Loucy (cell line): ENCODE data around the gene TBL1XR1.
"Not testable (repeated sequence)": the region's sequence is repeated elsewhere in the genome, so short reads cannot be mapped to it uniquely, and the experiment has no call there.

Experiments used
- H2AFZ ChIP-seq: fragments of 200-600 bp; sonication (generic); 2 replicates; pipeline ENCODE4 v1.6.0; 2016; ENCODE audit warnings: antibody characterized with exemption, mild to moderate bottlenecking, low read length, moderate library complexity
- H3F3A ChIP-seq: fragments of 200-600 bp; 2 replicates; pipeline ENCODE4 v1.6.0; 2016; ENCODE audit warnings: antibody characterized with exemption, low read depth, mild to moderate bottlenecking
- H3K27me3 ChIP-seq: fragments of 200-600 bp; sonication (generic); 2 replicates; pipeline ENCODE4 v1.6.1; 2014; ENCODE audit warnings: low read length, mild to moderate bottlenecking; ENCODE audit not compliant: insufficient read depth, poor library complexity, severe bottlenecking
- H3K36me3 ChIP-seq: fragments of 200-600 bp; sonication (generic); 2 replicates; pipeline ENCODE4 v1.6.1; 2016; ENCODE audit warnings: low read length; ENCODE audit not compliant: insufficient read depth
- H3K4me1 ChIP-seq: fragments of 200-600 bp; sonication (generic); 2 replicates; pipeline ENCODE4 v1.5.1; 2014; ENCODE audit warnings: low read length, mild to moderate bottlenecking; ENCODE audit not compliant: insufficient read depth, poor library complexity, severe bottlenecking
- H3K4me2 ChIP-seq: fragments of 200-600 bp; sonication (generic); 2 replicates; pipeline ENCODE4 v1.6.0; 2014; ENCODE audit warnings: antibody characterized with exemption, low read length, low read depth, mild to moderate bottlenecking; ENCODE audit not compliant: poor library complexity, severe bottlenecking
- H3K4me3 ChIP-seq: fragments of 200-600 bp; sonication (generic); 2 replicates; pipeline ENCODE4 v1.5.1; 2014; ENCODE audit warnings: low read length, mild to moderate bottlenecking, mixed read lengths; ENCODE audit not compliant: poor library complexity, severe bottlenecking
- H3K79me2 ChIP-seq: fragments of 200-600 bp; sonication (generic); 2 replicates; pipeline ENCODE4 v1.6.1; 2014; ENCODE audit warnings: low read length; ENCODE audit not compliant: insufficient read depth
- H3K9ac ChIP-seq: fragments of 200-600 bp; sonication (generic); 2 replicates; pipeline ENCODE4 v1.6.0; 2014; ENCODE audit warnings: mild to moderate bottlenecking, low read depth, low read length, moderate library complexity; ENCODE audit not compliant: poor library complexity, severe bottlenecking
- H3K9me2 ChIP-seq: fragments of 200-600 bp; sonication (generic); replicated peaks from 2 replicates; pipeline ENCODE4 v1.6.1; 2016; ENCODE audit warnings: low read depth, low read length, mixed read lengths
- H3K9me3 ChIP-seq: fragments of 200-600 bp; sonication (generic); 2 replicates; pipeline ENCODE4 v1.6.1; 2014; ENCODE audit warnings: mild to moderate bottlenecking, antibody characterized with exemption, low read length, low read depth; ENCODE audit not compliant: insufficient read depth
- H4K20me1 ChIP-seq: fragments of 200-600 bp; sonication (generic); 2 replicates; pipeline ENCODE4 v1.6.0; 2014; ENCODE audit warnings: antibody characterized with exemption, low read length, mild to moderate bottlenecking; ENCODE audit not compliant: insufficient read depth, poor library complexity, severe bottlenecking
- EZH2phosphoT487 ChIP-seq: fragments of 200-600 bp; IDR thresholded peaks from 2 replicates; pipeline ENCODE4 v1.6.1; 2018; ENCODE audit warnings: antibody characterized with exemption, mild to moderate bottlenecking, moderate library complexity, borderline replicate concordance
- TF ChIP-seq, protein P1 (sequence below): fragments of 200-600 bp; sonication (generic); conservative IDR thresholded peaks from 2 replicates; pipeline ENCODE4 v1.5.1; 2014; ENCODE audit warnings: mild to moderate bottlenecking, antibody characterized with exemption, low read length

The TBL1XR1 gene

DNA sequence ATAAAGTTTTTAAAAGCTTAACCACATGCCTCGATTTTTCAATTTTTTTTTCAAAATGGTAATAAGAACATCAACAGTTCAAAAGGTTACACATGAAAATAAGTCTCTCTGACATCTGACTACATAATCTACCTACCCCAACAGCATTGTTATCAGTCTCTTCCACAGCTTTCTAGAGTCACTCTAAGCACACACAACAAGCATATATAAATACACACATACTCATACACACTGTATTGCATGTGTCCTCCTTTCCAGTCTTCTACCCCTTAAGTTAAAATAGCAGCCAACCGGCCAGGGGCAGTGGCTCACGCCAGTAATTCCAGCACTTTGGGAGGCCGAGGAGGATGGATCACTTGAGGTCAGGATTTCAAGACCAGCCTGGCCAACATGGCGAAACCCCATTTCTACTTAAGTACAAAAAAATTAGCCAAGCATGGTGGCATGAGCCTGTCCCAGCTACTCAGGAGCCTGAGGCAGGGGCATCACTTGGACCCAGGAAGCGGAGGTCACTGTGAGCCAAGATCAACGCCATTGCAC lies 12.2 kb downstream of the TBL1XR1 start:
- no peak for TF ChIP-seq EZH2phosphoT487
- TF ChIP-seq, protein P1, sequence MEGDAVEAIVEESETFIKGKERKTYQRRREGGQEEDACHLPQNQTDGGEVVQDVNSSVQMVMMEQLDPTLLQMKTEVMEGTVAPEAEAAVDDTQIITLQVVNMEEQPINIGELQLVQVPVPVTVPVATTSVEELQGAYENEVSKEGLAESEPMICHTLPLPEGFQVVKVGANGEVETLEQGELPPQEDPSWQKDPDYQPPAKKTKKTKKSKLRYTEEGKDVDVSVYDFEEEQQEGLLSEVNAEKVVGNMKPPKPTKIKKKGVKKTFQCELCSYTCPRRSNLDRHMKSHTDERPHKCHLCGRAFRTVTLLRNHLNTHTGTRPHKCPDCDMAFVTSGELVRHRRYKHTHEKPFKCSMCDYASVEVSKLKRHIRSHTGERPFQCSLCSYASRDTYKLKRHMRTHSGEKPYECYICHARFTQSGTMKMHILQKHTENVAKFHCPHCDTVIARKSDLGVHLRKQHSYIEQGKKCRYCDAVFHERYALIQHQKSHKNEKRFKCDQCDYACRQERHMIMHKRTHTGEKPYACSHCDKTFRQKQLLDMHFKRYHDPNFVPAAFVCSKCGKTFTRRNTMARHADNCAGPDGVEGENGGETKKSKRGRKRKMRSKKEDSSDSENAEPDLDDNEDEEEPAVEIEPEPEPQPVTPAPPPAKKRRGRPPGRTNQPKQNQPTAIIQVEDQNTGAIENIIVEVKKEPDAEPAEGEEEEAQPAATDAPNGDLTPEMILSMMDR: no peak
- H3K36me3 ChIP-seq: no peaks in the 10 kb centered on the region; the same call in 1 of the 2 replicates
- H3K9ac ChIP-seq: no peak overlapping the region
- H3K4me2 ChIP-seq: peak overlapping the region; percentile 50
- H3K4me1 ChIP-seq: peaks cover 36% of the 10 kb centered on the region
- no peaks in the 10 kb centered on the region for H3F3A ChIP-seq
- H3K79me2 ChIP-seq: peaks cover 100% of the 10 kb centered on the region
- H3K9me3 ChIP-seq: no peaks in the 10 kb centered on the region
- peaks cover 98% of the 10 kb centered on the region for H4K20me1 ChIP-seq
- no peak overlapping the region for H3K4me3 ChIP-seq
- H3K9me2 ChIP-seq: no peaks in the 10 kb centered on the region
- H2AFZ ChIP-seq: no peak overlapping the region
- no peaks in the 10 kb centered on the region for H3K27me3 ChIP-seq

DNA sequence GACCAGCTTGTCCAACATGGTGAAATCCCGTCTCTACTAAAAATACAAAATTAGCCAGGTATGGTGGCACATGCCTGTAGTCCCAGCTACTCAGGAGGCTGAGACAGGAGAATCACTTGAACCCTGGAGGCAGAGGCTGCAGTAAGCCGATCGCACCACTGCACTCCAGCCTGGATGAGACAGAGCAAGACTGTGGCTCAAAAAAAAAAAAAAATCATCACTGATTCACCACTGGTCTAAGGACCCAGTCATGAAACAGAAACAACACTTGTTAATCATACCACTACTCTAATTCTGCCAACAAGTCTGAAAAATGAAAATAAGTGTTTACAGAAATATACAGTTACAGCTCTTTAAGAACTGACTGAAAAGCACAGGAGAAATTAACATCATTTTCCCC lies 12.7 kb downstream of the TBL1XR1 start:
- not testable (repeated sequence) for H3K4me3 ChIP-seq, H3K9me3 ChIP-seq, H3K9ac ChIP-seq, H3F3A ChIP-seq, H3K9me2 ChIP-seq, H2AFZ ChIP-seq, H3K27me3 ChIP-seq, H3K36me3 ChIP-seq
- H4K20me1 ChIP-seq: peaks cover 98% of the 10 kb centered on the region
- peak overlapping the region; percentile 50 for H3K4me2 ChIP-seq
- H3K79me2 ChIP-seq: peaks cover 100% of the 10 kb centered on the region
- peaks cover 37% of the 10 kb centered on the region for H3K4me1 ChIP-seq

DNA sequence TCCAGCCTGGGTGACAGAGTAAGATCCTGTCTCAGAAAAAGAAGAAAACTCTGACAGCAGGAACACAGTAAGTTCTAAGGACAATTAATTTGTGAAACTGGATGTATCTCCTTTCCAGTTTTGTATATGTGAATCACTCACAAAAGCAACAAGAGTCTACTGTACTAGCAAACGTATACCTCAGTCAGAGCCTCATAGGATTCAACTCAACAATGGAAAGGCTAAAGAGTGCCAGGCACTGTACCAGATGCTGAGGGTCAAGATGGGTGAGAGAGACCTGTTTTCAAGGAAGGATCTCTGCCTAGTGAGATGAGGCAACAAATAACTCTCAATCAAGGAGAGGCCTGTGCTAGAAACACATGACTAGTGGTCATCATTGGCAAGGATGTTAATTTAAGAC lies 14.9 kb downstream of the TBL1XR1 start:
- Histone ChIP-seq H3K4me3 (no peak overlapping the region), H3K36me3 (no peaks in the 10 kb centered on the region; the same call in 1 of the 2 replicates), H3K4me2 (no peak overlapping the region), H3K9me3 (no peaks in the 10 kb centered on the region), H3F3A (0 out of 2 replicates have a peak, but pooled peaks cover 3% of the 10 kb centered on the region), H2AFZ (no peak overlapping the region), H4K20me1 (peaks cover 99% of the 10 kb centered on the region), H3K9me2 (no peaks in the 10 kb centered on the region), H3K79me2 (peaks cover 100% of the 10 kb centered on the region), H3K4me1 (peaks cover 35% of the 10 kb centered on the region), H3K27me3 (no peaks in the 10 kb centered on the region), H3K9ac (no peak overlapping the region)
- no peak for TF ChIP-seq EZH2phosphoT487
- TF ChIP-seq, protein P1: no peak

GRCh38 chr3:177181418-177181817 lies 15.9 kb downstream of the TBL1XR1 start:
- Histone ChIP-seq H3K9me2 (no peaks in the 10 kb centered on the region), H3K9me3 (no peaks in the 10 kb centered on the region), H3K79me2 (peaks cover 100% of the 10 kb centered on the region), H4K20me1 (peaks cover 99% of the 10 kb centered on the region), H3K9ac (no peak overlapping the region), H2AFZ (no peak overlapping the region), H3K4me3 (no peak overlapping the region), H3K4me1 (peaks cover 31% of the 10 kb centered on the region), H3K36me3 (no peaks in the 10 kb centered on the region; the same call in 1 of the 2 replicates), H3K27me3 (no peaks in the 10 kb centered on the region), H3K4me2 (no peak overlapping the region), H3F3A (0 out of 2 replicates have a peak, but pooled peaks cover 3% of the 10 kb centered on the region)
- no peak for TF ChIP-seq EZH2phosphoT487
- TF ChIP-seq, protein P1: no peak
